B cell (primary cell): ENCODE measurements around the gene FHIT. TPM values are rescaled to one million over a fixed set of nuclear protein-coding genes. Genes with fewer than 3 reads are reported as not detected.

Source experiments
- ATAC-seq: fragments of 200-7000 bp; cut with Tn5 transposase; one replicate; pipeline ENCODE4 v1.10.0; 2021; ENCODE audit warnings: low read depth, mild to moderate bottlenecking, moderate number of reproducible peaks, moderate library complexity
- CTCF ChIA-PET: fragments of 350-600 bp; sonication (Branson Sonifier 250); formaldehyde crosslinking; loops from one replicate; lab custom pipeline; 2021; ENCODE audit warnings: antibody characterized with exemption, inconsistent platforms; lab: Charles Lee
- POLR2A ChIA-PET: fragments of 350-600 bp; sonication (Branson Sonifier 250); formaldehyde crosslinking; loops from one replicate; lab custom pipeline; 2021; ENCODE audit warnings: antibody characterized with exemption; lab: Charles Lee
- DNase-seq: peaks from one replicate; pipeline ENCODE4 v3.0.0; 2013
- H2AFZ ChIP-seq: 2 replicates; pipeline ENCODE4 v1.6.1; 2012; ENCODE audit warnings: mild to moderate bottlenecking, low read depth, low read length; ENCODE audit not compliant: insufficient read depth, poor library complexity, severe bottlenecking
- H3K27ac ChIP-seq, 2 donors: 1 replicate in 1 of 2; 2 replicates in 1 of 2; pipeline ENCODE4 v1.5.1; 2012 to 2013; ENCODE audit warnings: low read length in 2 of 2, mild to moderate bottlenecking in 2 of 2, moderate library complexity in 1 of 2
- H3K27me3 ChIP-seq, 4 experiments: fragments of 200-600 bp in 1 of 4; sonication (generic) in 1 of 4; replicated peaks in 1 of 4; 1 replicate in 2 of 4; 2 replicates in 2 of 4; pipeline versions ENCODE4 v1.6.1 to v1.7.0; 2013 to 2016; ENCODE audit warnings: low read length in 3 of 4, mild to moderate bottlenecking in 2 of 4, mixed read lengths in 1 of 4, moderate library complexity in 1 of 4; ENCODE audit not compliant: insufficient read depth in 4 of 4, control insufficient read depth in 3 of 4; ENCODE audit errors: control extremely low read depth in 1 of 4
- H3K36me3 ChIP-seq, 2 experiments: replicated peaks in 1 of 2; 1 replicate in 1 of 2; 2 replicates in 1 of 2; pipeline versions ENCODE4 v1.6.1 to v1.7.1; 2013; ENCODE audit warnings: low read length in 1 of 2; ENCODE audit not compliant: insufficient read depth in 2 of 2, control insufficient read depth in 1 of 2; ENCODE audit errors: control extremely low read depth in 1 of 2, extremely low read depth in 1 of 2
- H3K4me1 ChIP-seq, 2 donors: fragments of 200-600 bp in 1 of 2; sonication (generic) in 1 of 2; 1 replicate in 1 of 2; 2 replicates in 1 of 2; pipeline versions ENCODE4 v1.5.1 to v1.6.1; 2013 to 2017; ENCODE audit warnings: low read length in 2 of 2; ENCODE audit not compliant: control insufficient read depth in 2 of 2, insufficient read depth in 2 of 2
- H3K4me2 ChIP-seq: replicated peaks from 2 replicates; pipeline ENCODE3; 2012; ENCODE audit warnings: mild to moderate bottlenecking, low read depth, low read length; ENCODE audit not compliant: poor library complexity, severe bottlenecking
- H3K4me3 ChIP-seq, 5 experiments: fragments of 200-600 bp in 1 of 5; sonication (generic) in 1 of 5; 1 replicate in 3 of 5; 2 replicates in 2 of 5; pipeline versions ENCODE4 v1.5.1 to v1.7.0; 2011 to 2016; ENCODE audit warnings: low read length in 4 of 5, mild to moderate bottlenecking in 4 of 5, low read depth in 2 of 5, control low read depth in 1 of 5, moderate library complexity in 1 of 5; ENCODE audit not compliant: insufficient read depth in 1 of 5; ENCODE audit errors: control extremely low read depth in 1 of 5, extremely low read depth in 1 of 5
- H3K79me2 ChIP-seq: fragments of 200-600 bp; sonication (generic); one replicate; pipeline ENCODE4 v1.6.0; 2016; ENCODE audit warnings: low read length; ENCODE audit not compliant: control insufficient read depth, insufficient read depth
- H3K9ac ChIP-seq: fragments of 200-600 bp; sonication (generic); 2 replicates; pipeline ENCODE4 v1.6.1; 2017; ENCODE audit warnings: mild to moderate bottlenecking, low read length, moderate library complexity
- H3K9me3 ChIP-seq, 3 donors: one replicate each; pipeline versions ENCODE4 v1.6.1 to v1.7.1; 2013; ENCODE audit warnings: low read length in 2 of 3; ENCODE audit not compliant: control insufficient read depth in 2 of 3, insufficient read depth in 1 of 3; ENCODE audit errors: control extremely low read depth in 1 of 3
- H4K20me1 ChIP-seq: 2 replicates; pipeline ENCODE4 v1.6.0; 2012; ENCODE audit warnings: mild to moderate bottlenecking, low read length; ENCODE audit not compliant: insufficient read depth, control insufficient read depth, poor library complexity, severe bottlenecking
- H3K27ac Mint-ChIP-seq: one replicate; pipeline ENCODE4 v1.8.0; 2021; ENCODE audit warnings: mixed read lengths
- H3K27me3 Mint-ChIP-seq: one replicate; pipeline ENCODE4 v1.8.0; 2021; ENCODE audit warnings: mixed read lengths
- H3K4me1 Mint-ChIP-seq: one replicate; pipeline ENCODE4 v1.8.0; 2021; ENCODE audit warnings: mixed read lengths
- H3K4me3 Mint-ChIP-seq: one replicate; pipeline ENCODE4 v1.8.0; 2021; ENCODE audit warnings: mixed read lengths
- H3K9me3 Mint-ChIP-seq: one replicate; pipeline ENCODE4 v1.8.0; 2022; ENCODE audit warnings: mixed read lengths; ENCODE audit not compliant: insufficient read depth
- EZH2 ChIP-seq: IDR thresholded peaks from 2 replicates; pipeline ENCODE4 v1.6.1; 2012; ENCODE audit warnings: borderline replicate concordance, low read depth, mild to moderate bottlenecking, moderate library complexity, low read length; ENCODE audit not compliant: insufficient read depth, poor library complexity, severe bottlenecking
- WGBS: methylation state at CpG from one replicate; pipeline ENCODE4 v1.1.5; 2013; ENCODE audit warnings: missing lambda C conversion rate; ENCODE audit not compliant: insufficient coverage; 5-methylcytosine and 5-hydroxymethylcytosine counted together
- intact Hi-C: fragments of 100-400 bp; cut with micrococcal nuclease; formaldehyde crosslinking; loops from one replicate; pipeline ENCODE4 v1.10.0; 2022
- polyA plus RNA-seq: library from polyadenylated mRNA; depleted of rRNA; stranded (reverse); fragments of >200 nt; gene quantifications from 2 replicates; pipeline ENCODE4 v1.2.3, GENCODE V29; 2012
- total RNA-seq, 2 donors: library from RNA; stranded (reverse); fragments of 120-200 nt in 1 of 2; gene quantifications; 1 replicate in 1 of 2; 2 replicates in 1 of 2; pipeline versions ENCODE4 v1.2.3 to v1.2.4, GENCODE V29; 2013 to 2022
- TF ChIP-seq, protein P1 (sequence below): fragments of 200-600 bp; IDR thresholded peaks from one replicate; pipeline ENCODE4 v1.8.0; 2022; ENCODE audit warnings: antibody characterized with exemption, mild to moderate bottlenecking

Gene FHIT
- total and polyA plus RNA-seq, 2 donors (not counting 1 experiment from before 2014, with no cell fraction given) = 1.7 to 7.8 TPM

- Mint-ChIP-seq H3K9me3 (no peaks in the 10 kb centered on the region), H3K27ac (no peak overlapping the region), H3K4me1 (no peaks in the 10 kb centered on the region), H3K27me3 (no peaks in the 10 kb centered on the region), H3K4me3 (no peak overlapping the region)
- Histone ChIP-seq H3K27ac (no peak overlapping the region), H3K4me2 (no peak overlapping the region), H3K4me1 (no peaks in the 10 kb centered on the region), H3K36me3 (no peaks in the 10 kb centered on the region), H4K20me1 (no peaks in the 10 kb centered on the region), H3K27me3 (no peaks in the 10 kb centered on the region), H3K9ac (no peak overlapping the region), H3K9me3 (no peaks in the 10 kb centered on the region), H2AFZ (no peak overlapping the region), H3K4me3 (no peak overlapping the region), H3K79me2 (no peaks in the 10 kb centered on the region)
- ChIA-PET CTCF (no interaction called here), POLR2A (no interaction called here)
- no peak for DNase-seq
- TF ChIP-seq, protein P1, sequence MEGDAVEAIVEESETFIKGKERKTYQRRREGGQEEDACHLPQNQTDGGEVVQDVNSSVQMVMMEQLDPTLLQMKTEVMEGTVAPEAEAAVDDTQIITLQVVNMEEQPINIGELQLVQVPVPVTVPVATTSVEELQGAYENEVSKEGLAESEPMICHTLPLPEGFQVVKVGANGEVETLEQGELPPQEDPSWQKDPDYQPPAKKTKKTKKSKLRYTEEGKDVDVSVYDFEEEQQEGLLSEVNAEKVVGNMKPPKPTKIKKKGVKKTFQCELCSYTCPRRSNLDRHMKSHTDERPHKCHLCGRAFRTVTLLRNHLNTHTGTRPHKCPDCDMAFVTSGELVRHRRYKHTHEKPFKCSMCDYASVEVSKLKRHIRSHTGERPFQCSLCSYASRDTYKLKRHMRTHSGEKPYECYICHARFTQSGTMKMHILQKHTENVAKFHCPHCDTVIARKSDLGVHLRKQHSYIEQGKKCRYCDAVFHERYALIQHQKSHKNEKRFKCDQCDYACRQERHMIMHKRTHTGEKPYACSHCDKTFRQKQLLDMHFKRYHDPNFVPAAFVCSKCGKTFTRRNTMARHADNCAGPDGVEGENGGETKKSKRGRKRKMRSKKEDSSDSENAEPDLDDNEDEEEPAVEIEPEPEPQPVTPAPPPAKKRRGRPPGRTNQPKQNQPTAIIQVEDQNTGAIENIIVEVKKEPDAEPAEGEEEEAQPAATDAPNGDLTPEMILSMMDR = no peak
- no peak for TF ChIP-seq EZH2
- intact Hi-C loops = no loop called here
- WGBS = no CpG with 5 or more reads among the region's 3 CpGs
- no peak for ATAC-seq
These were observed 802.6 kb downstream of the FHIT start for GRCh38 chr3:60448696-60449095.

- Mint-ChIP-seq H3K4me1 (no peaks in the 10 kb centered on the region), H3K9me3 (no peaks in the 10 kb centered on the region), H3K4me3 (no peak overlapping the region), H3K27me3 (no peaks in the 10 kb centered on the region), H3K27ac (no peak overlapping the region)
- WGBS = no CpG with 5 or more reads among the region's 3 CpGs
- ChIA-PET POLR2A (no interaction called here), CTCF (no interaction called here)
- no peak overlapping the region for H3K27ac ChIP-seq
- no peak overlapping the region for H3K4me3 ChIP-seq
- H3K4me2 ChIP-seq = no peak overlapping the region
- intact Hi-C loops = no loop called here
- H2AFZ ChIP-seq = no peak overlapping the region
- no peaks in the 10 kb centered on the region for H4K20me1 ChIP-seq
- TF ChIP-seq, protein P1 = no peak
- TF ChIP-seq EZH2 = no peak
- H3K4me1 ChIP-seq = no peaks in the 10 kb centered on the region
- peaks cover 0 to 3% (median 0%) of the 10 kb centered on the region in 3 donors for H3K9me3 ChIP-seq
- H3K9ac ChIP-seq = no peak overlapping the region
- no peaks in the 10 kb centered on the region for H3K27me3 ChIP-seq
- DNase-seq (no peak), ATAC-seq (no peak)
- no peaks in the 10 kb centered on the region for H3K79me2 ChIP-seq
- no peaks in the 10 kb centered on the region for H3K36me3 ChIP-seq
These were observed 805.8 kb downstream of the FHIT start for GRCh38 chr3:60445446-60445845.
